ENCODE measurements around the gene HK2. TPM values are rescaled to one million over a fixed set of nuclear protein-coding genes. Genes with fewer than 3 reads are reported as not detected.

Gene HK2
- total and polyA plus RNA-seq, 2 experiments from 2014 or later = 24.2 to 25.3 TPM

GRCh38 chr2:74910245-74910644 is 76.3 kb downstream of the HK2 start:
- DNase-seq = no peak
- no peak overlapping the region for H3K27ac ChIP-seq
- 88 to 95% methylated on average over 1 of the region's 1 CpG for WGBS, 2 experiments (ENCODE audit: low coverage in 1 of 2, low lambda C conversion rate in 2 of 2, missing lambda C conversion rate in 2 of 2)

GRCh38 chr2:74911061-74911460 is 77.1 kb downstream of the HK2 start:
- H3K9me3 ChIP-seq (ENCODE audit: low read depth) = no peaks in the 10 kb centered on the region
- H2AFZ ChIP-seq = no peak overlapping the region
- no peak overlapping the region for H3K4me2 ChIP-seq (ENCODE audit: unreplicated experiment)
- H3K27ac ChIP-seq = no peak overlapping the region
- 33 to 35% methylated on average over 4 of the region's 4 CpGs for WGBS, 2 experiments (ENCODE audit: low coverage in 1 of 2, low lambda C conversion rate in 2 of 2, missing lambda C conversion rate in 2 of 2)
- no peaks in the 10 kb centered on the region for H4K20me1 ChIP-seq (ENCODE audit: insufficient read depth)
- H3K9me2 ChIP-seq (ENCODE audit: insufficient read depth) = no peaks in the 10 kb centered on the region
- no peak overlapping the region for H3K4me3 ChIP-seq
- no peaks in the 10 kb centered on the region for H3K79me2 ChIP-seq (ENCODE audit: insufficient read depth)
- H3K36me3 ChIP-seq (ENCODE audit: low read depth) = no peaks in the 10 kb centered on the region
- H3K27me3 ChIP-seq (replicated peaks; ENCODE audit: insufficient read depth) = no peaks in the 10 kb centered on the region
- in situ Hi-C loops (cut with MboI) = loop anchor here (10.0 to 25.0 kb wide), 2 partner anchors 494 to 701 kb away; no protein-coding TSS in a partner anchor
- TF ChIP-seq EZH2phosphoT487 (IDR thresholded peaks at IDR 0.05; ENCODE audit: insufficient read depth, low read depth) (no peak), EZH2 (IDR thresholded peaks at IDR 0.05; ENCODE audit: insufficient read depth, poor library complexity, severe bottlenecking) (no peak)
- no peaks in the 10 kb centered on the region for H3K4me1 ChIP-seq (ENCODE audit: insufficient read depth)
- no peaks in the 10 kb centered on the region for H3F3A ChIP-seq (ENCODE audit: insufficient read depth)
- no peak overlapping the region for H3K9ac ChIP-seq
- no peak for DNase-seq

More at GRCh38 chr2:74910245-74910644, 76.3 kb downstream of the HK2 start:
- H3K36me3 ChIP-seq (ENCODE audit: low read depth) = no peaks in the 10 kb centered on the region
- no peak for TF ChIP-seq EZH2phosphoT487 (IDR thresholded peaks at IDR 0.05; ENCODE audit: insufficient read depth, low read depth)
- no peak for TF ChIP-seq EZH2 (IDR thresholded peaks at IDR 0.05; ENCODE audit: insufficient read depth, poor library complexity, severe bottlenecking)
- no peaks in the 10 kb centered on the region for H3K79me2 ChIP-seq (ENCODE audit: insufficient read depth)
- no peak overlapping the region for H2AFZ ChIP-seq
- no peaks in the 10 kb centered on the region for H3K27me3 ChIP-seq (replicated peaks; ENCODE audit: insufficient read depth)
- no peak overlapping the region for H3K4me3 ChIP-seq
- no peaks in the 10 kb centered on the region for H3K9me2 ChIP-seq (ENCODE audit: insufficient read depth)
- no peaks in the 10 kb centered on the region for H4K20me1 ChIP-seq (ENCODE audit: insufficient read depth)
- no peak overlapping the region for H3K9ac ChIP-seq
- H3K4me1 ChIP-seq (ENCODE audit: insufficient read depth) = no peaks in the 10 kb centered on the region
- in situ Hi-C loops (cut with MboI) = loop anchor here (10.0 to 25.0 kb wide), 2 partner anchors 495 to 702 kb away; no protein-coding TSS in a partner anchor
- no peaks in the 10 kb centered on the region for H3F3A ChIP-seq (ENCODE audit: insufficient read depth)
- no peaks in the 10 kb centered on the region for H3K9me3 ChIP-seq (ENCODE audit: low read depth)
- H3K4me2 ChIP-seq (ENCODE audit: unreplicated experiment) = no peak overlapping the region

GRCh38 chr2:74915743-74916142 is 81.8 kb downstream of the HK2 start:
- no peaks in the 10 kb centered on the region for H3K9me2 ChIP-seq (ENCODE audit: insufficient read depth)
- no peaks in the 10 kb centered on the region for H3K79me2 ChIP-seq (ENCODE audit: insufficient read depth)
- WGBS, 2 experiments (ENCODE audit: low coverage in 1 of 2, low lambda C conversion rate in 2 of 2, missing lambda C conversion rate in 2 of 2) = 62 to 68% methylated on average over 4 of the region's 4 CpGs
- H3F3A ChIP-seq (ENCODE audit: insufficient read depth) = peaks cover 6% of the 10 kb centered on the region; the same call in 1 of the 2 replicates
- in situ Hi-C loops (cut with MboI) = loop anchor here (10.0 to 25.0 kb wide), 2 partner anchors 489 to 697 kb away; no protein-coding TSS in a partner anchor
- DNase-seq = no peak
- no peak overlapping the region for H3K4me3 ChIP-seq
- peaks cover 17% of the 10 kb centered on the region for H3K4me1 ChIP-seq (ENCODE audit: insufficient read depth)
- H3K27ac ChIP-seq = no peak overlapping the region
- no peaks in the 10 kb centered on the region for H3K36me3 ChIP-seq (ENCODE audit: low read depth)
- H4K20me1 ChIP-seq (ENCODE audit: insufficient read depth) = no peaks in the 10 kb centered on the region; the same call in 1 of the 2 replicates
- H3K4me2 ChIP-seq (ENCODE audit: unreplicated experiment) = no peak overlapping the region
- H2AFZ ChIP-seq = no peak overlapping the region
- H3K9me3 ChIP-seq (ENCODE audit: low read depth) = no peaks in the 10 kb centered on the region
- no peaks in the 10 kb centered on the region for H3K27me3 ChIP-seq (replicated peaks; ENCODE audit: insufficient read depth)
- H3K9ac ChIP-seq = no peak overlapping the region
- TF ChIP-seq EZH2phosphoT487 (IDR thresholded peaks at IDR 0.05; ENCODE audit: insufficient read depth, low read depth) = no peak

- no peak for DNase-seq
- Histone ChIP-seq H3K4me3 (no peak overlapping the region), H3K36me3 (ENCODE audit: low read depth) (no peaks in the 10 kb centered on the region), H3K27me3 (replicated peaks; ENCODE audit: insufficient read depth) (no peaks in the 10 kb centered on the region), H4K20me1 (ENCODE audit: insufficient read depth) (no peaks in the 10 kb centered on the region; the same call in 1 of the 2 replicates), H3K9ac (no peak overlapping the region), H2AFZ (no peak overlapping the region), H3K9me3 (ENCODE audit: low read depth) (no peaks in the 10 kb centered on the region), H3K4me1 (ENCODE audit: insufficient read depth) (peaks cover 17% of the 10 kb centered on the region), H3K27ac (no peak overlapping the region), H3K4me2 (ENCODE audit: unreplicated experiment) (no peak overlapping the region), H3K9me2 (ENCODE audit: insufficient read depth) (no peaks in the 10 kb centered on the region), H3K79me2 (ENCODE audit: insufficient read depth) (no peaks in the 10 kb centered on the region), H3F3A (ENCODE audit: insufficient read depth) (peaks cover 6% of the 10 kb centered on the region; the same call in 1 of the 2 replicates)
- 54 to 77% methylated on average over 2 of the region's 2 CpGs for WGBS, 2 experiments (ENCODE audit: low coverage in 1 of 2, low lambda C conversion rate in 2 of 2, missing lambda C conversion rate in 2 of 2)
- TF ChIP-seq EZH2 (IDR thresholded peaks at IDR 0.05; ENCODE audit: insufficient read depth, poor library complexity, severe bottlenecking) = no peak
- TF ChIP-seq EZH2phosphoT487 (IDR thresholded peaks at IDR 0.05; ENCODE audit: insufficient read depth, low read depth) = no peak
- in situ Hi-C loops (cut with MboI) = loop anchor here (10.0 to 25.0 kb wide), 2 partner anchors 488 to 696 kb away; no protein-coding TSS in a partner anchor
These were observed 82.5 kb downstream of the HK2 start for GRCh38 chr2:74916394-74916793.

Data from GM23248 (cell line).